ENCODE measurements around the gene TRMT44. TPM values are rescaled to one million over a fixed set of nuclear protein-coding genes. Genes with fewer than 3 reads are reported as not detected.

Gene TRMT44
- total and polyA plus RNA-seq, 12 donors: 6.0 to 26.2 (median 12.5) TPM

DNA sequence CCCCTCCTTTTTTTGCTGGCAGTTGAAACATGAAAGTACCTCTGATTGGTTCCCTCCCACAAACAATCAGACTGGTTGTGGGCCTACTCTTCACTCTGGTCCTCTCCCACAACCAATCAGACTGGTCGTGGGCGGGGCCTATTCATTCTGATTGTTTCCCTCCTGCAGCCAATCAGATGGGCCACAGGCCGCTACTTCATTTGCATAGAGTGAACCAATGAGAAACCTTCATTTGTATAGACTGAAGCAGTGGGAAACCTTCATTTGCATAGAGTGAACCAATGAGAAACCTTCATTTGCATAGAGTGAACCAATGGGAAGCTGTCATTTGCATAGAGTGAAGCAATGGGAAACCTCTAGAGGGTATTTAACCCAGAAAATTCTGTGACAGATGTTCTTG is 55.2 kb downstream of the TRMT44 start:
- Histone ChIP-seq H3K27me3 (no peaks in the 10 kb centered on the region), H3K9me3 (replicated peaks in 1 of 3) (no peaks in the 10 kb centered on the region), H3K4me3 (no peak overlapping the region), H3K36me3 (replicated peaks in 1 of 2) (no peaks in the 10 kb centered on the region), H3K4me1 (replicated peaks in 1 of 2) (no peaks in the 10 kb centered on the region), H3K27ac (no peak overlapping the region)
- DNase-seq: no peak
- WGBS, 4 donors: 83 to 95% (median 88%) methylated on average over 3 of the region's 3 CpGs
- TF ChIP-seq POLR2A (IDR thresholded peaks at IDR 0.05): no peak
- TF ChIP-seq, protein P1, sequence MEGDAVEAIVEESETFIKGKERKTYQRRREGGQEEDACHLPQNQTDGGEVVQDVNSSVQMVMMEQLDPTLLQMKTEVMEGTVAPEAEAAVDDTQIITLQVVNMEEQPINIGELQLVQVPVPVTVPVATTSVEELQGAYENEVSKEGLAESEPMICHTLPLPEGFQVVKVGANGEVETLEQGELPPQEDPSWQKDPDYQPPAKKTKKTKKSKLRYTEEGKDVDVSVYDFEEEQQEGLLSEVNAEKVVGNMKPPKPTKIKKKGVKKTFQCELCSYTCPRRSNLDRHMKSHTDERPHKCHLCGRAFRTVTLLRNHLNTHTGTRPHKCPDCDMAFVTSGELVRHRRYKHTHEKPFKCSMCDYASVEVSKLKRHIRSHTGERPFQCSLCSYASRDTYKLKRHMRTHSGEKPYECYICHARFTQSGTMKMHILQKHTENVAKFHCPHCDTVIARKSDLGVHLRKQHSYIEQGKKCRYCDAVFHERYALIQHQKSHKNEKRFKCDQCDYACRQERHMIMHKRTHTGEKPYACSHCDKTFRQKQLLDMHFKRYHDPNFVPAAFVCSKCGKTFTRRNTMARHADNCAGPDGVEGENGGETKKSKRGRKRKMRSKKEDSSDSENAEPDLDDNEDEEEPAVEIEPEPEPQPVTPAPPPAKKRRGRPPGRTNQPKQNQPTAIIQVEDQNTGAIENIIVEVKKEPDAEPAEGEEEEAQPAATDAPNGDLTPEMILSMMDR (IDR thresholded peaks at IDR 0.05): no peak
- intact Hi-C loops (cut with DNase I): no loop called here

DNA sequence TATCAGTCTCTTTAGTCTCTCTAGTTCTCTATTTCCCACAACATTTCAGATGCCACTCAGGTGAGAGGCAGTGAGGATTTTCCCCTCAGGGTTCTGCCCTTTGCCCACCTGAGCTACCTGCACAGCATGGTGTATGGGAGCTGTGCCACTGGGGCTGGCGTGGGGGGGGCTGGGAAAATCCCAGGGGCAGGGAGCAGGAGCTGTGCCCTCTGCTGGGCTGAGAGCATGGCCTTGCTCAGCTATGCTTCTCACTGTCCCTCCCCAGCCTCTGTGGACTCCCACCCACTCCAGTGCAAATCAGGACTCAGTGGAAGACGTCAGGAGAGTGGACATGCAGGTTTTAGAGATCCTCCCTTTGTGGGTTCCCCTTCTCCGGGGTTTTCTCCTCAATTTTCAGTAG is 57.2 kb downstream of the TRMT44 start:
- H3K4me3 ChIP-seq: no peak overlapping the region
- no peaks in the 10 kb centered on the region for H3K4me1 ChIP-seq (replicated peaks in 1 of 2)
- no peaks in the 10 kb centered on the region for H3K9me3 ChIP-seq (replicated peaks in 1 of 3)
- TF ChIP-seq, protein P1 (IDR thresholded peaks at IDR 0.05): no peak
- TF ChIP-seq POLR2A (IDR thresholded peaks at IDR 0.05): no peak
- no peak for DNase-seq
- H3K27me3 ChIP-seq: no peaks in the 10 kb centered on the region
- H3K36me3 ChIP-seq (replicated peaks in 1 of 2): no peaks in the 10 kb centered on the region
- no peak overlapping the region for H3K27ac ChIP-seq
- intact Hi-C loops (cut with DNase I): no loop called here
- 78 to 90% (median 84%) methylated on average over 2 to 3 of the region's 3 CpGs for WGBS, 4 donors

DNA sequence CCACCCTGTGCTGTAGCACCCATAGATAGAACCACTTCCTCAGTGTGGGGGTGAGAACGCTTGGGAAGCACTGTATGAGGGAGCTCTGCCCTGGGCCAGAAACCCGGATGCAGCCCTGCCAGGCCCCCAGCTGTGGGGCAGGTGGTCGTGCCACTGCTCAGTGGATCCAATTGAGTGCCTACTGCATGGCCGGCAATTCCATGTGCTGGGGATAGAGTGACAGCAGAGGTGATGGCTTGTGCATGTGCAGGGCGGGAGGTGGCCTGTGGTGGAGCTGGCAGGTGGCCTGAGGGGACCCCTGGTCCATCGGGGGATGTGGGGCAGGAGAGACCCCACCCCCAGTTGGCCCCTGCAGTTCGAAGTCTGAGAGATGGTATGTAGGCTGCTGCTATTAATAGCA is 60.4 kb downstream of the TRMT44 start:
- intact Hi-C loops (cut with DNase I): no loop called here
- H3K27ac ChIP-seq: no peak overlapping the region
- TF ChIP-seq, protein P1 (IDR thresholded peaks at IDR 0.05): no peak
- no peak for TF ChIP-seq POLR2A (IDR thresholded peaks at IDR 0.05)
- whole genome bisulfite sequencing, 4 donors: 78 to 93% (median 85%) methylated on average over 3 to 7 of the region's 7 CpGs
- no peaks in the 10 kb centered on the region for H3K9me3 ChIP-seq (replicated peaks in 1 of 3)
- no peaks in the 10 kb centered on the region for H3K4me1 ChIP-seq (replicated peaks in 1 of 2)
- H3K4me3 ChIP-seq: no peak overlapping the region
- H3K27me3 ChIP-seq: no peaks in the 10 kb centered on the region
- H3K36me3 ChIP-seq (replicated peaks in 1 of 2): no peaks in the 10 kb centered on the region
- no peak for DNase-seq

- H3K36me3 ChIP-seq (replicated peaks in 1 of 2): no peaks in the 10 kb centered on the region
- H3K9me3 ChIP-seq (replicated peaks in 1 of 3): no peaks in the 10 kb centered on the region
- 65 to 84% (median 76%) methylated on average over 4 to 5 of the region's 5 CpGs for WGBS, 4 donors
- no peak for DNase-seq
- no peak for TF ChIP-seq POLR2A (IDR thresholded peaks at IDR 0.05)
- TF ChIP-seq, protein P1 (IDR thresholded peaks at IDR 0.05): no peak
- no peaks in the 10 kb centered on the region for H3K4me1 ChIP-seq (replicated peaks in 1 of 2)
- intact Hi-C loops (cut with DNase I): no loop called here
- H3K27me3 ChIP-seq: no peaks in the 10 kb centered on the region
- no peak overlapping the region for H3K27ac ChIP-seq
- no peak overlapping the region for H3K4me3 ChIP-seq
These were observed 61.2 kb downstream of the TRMT44 start for GRCh38 chr4:8501781-8502180.

All from adrenal gland (tissue), 12 donors.